GM21723 (cell line): ENCODE results near the gene ORAI2.
"Not testable (repeated sequence)": the region's sequence is repeated elsewhere in the genome, so short reads cannot be mapped to it uniquely, and the experiment has no call there.

Experiments used
- ATAC-seq: cut with Tn5 transposase; IDR thresholded peaks from one replicate; pipeline ENCODE4 v1.9.1; 2021; ENCODE audit warnings: mild to moderate bottlenecking, moderate library complexity; ENCODE audit not compliant: unreplicated experiment

The ORAI2 gene

DNA sequence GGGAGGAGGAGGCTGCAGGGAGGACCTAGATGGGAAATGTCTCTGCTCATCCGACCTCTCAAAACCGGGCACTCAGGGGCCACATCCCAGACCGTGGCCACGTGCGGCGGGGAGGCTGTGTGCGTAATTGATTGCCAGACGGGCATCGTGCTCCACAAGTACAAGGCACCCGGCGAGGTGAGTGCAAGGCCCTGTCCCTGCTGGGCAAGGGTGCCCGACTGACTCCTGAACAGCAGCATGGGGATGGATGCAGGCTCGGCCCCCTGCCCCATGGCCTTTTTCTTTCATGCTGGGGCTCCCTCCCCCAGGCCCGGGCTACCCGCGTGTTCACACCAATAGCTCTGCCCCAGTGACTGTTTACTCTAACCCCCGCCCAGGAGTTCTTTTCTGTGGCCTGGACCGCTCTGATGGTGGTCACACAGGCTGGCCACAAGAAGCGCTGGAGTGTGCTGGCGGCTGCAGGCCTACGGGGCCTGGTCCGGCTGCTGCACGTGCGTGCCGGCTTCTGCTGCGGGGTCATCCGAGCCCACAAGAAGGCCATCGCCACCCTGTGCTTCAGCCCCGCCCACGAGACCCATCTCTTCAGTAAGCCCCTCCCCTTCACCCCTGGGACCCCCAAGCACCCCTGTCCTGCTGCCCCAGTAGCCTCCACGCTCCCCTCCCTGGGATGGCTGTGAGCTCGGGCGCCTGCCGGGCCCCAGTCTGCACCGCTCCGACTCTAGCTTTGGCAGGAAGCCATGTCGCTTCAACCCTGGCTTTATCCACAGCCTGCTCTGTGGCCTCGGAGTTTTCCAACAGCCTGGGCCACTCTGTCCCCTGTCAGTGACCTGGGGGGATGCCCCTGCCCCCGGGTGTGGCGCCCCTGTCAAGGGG is 35.3 kb downstream of the ORAI2 start:
- no peak for ATAC-seq

DNA sequence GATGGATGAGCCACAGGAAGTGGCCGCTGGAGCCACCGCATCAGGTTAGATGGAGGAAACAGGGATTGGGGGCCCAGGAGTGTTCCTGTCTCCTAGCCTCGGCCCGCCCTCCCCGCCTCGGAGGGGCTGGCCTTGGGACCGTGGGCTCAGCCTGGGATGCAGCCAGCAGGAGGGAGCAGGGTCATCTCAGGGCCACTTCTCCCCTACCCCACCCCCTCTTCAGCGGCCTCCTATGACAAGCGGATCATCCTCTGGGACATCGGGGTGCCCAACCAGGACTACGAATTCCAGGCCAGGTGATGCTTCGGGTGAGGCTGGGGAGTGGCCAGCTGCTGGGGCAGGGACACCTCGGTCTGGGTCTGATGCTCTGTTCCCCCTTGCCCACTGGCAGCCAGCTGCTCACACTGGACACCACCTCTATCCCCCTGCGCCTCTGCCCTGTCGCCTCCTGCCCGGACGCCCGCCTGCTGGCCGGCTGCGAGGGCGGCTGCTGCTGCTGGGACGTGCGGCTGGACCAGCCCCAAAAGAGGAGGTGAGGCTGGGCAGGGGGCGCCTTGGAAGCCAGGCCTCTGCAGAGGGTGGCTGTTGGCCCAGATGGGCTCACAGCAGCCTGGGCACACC is 36.1 kb downstream of the ORAI2 start:
- no peak for ATAC-seq

DNA sequence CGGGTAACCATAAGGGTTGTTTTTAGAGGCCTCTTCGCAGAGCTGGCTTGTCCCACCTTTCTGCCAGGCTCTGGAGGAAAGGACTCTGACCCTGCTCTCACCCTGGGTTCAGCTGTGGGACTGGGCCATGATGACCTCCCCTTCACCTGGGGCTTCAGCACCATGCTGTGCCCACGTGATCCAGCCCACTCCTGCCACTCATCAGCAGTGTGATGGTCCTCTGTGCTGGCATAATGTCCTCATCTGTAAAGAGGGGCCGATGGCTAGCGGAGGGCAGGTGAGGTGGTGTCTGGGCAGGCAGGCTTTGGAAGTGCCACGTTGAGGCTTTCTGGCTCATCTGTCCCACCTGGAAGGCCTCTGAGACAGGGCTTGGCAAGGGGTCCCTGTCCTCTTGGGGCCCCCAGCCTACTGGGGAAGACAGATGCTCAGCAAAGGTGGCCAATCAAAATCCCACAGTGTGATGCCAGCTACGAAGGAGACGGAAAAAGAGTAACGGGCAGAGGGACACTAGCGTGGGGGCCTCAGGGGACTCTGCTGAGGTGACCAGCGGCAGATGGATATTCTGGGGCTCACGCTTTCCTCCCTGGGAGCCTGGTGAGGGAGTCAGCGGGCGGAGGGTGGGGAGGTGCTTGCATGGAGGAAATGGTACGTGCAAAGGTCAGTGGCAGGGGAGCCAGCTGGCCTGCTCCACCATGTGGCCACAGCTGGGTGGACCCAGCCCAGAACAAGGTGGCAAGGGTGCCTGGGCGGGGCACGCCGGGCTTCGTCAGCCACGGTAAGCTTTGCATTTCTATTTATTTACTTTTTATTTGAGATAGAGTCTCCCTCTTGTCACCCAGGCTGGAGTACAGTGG is 36.8 kb downstream of the ORAI2 start:
- ATAC-seq, result no peak

DNA sequence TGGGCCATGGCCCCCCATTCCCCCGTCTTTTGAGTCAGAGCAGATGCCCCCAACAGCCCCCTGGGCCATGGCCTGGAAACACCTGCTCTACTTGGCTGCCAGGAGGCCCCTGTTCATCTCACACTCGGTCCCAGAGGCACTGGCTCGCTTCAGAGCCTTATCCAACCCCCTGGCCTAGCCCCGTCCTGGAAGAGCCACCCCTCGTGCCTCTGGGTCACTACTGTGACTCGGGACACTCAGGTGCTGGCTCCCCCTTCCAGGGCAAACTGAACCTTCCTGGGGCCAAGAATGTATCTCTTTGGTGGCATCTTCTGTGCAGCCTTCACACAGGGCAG is 38.4 kb downstream of the ORAI2 start:
- no peak for ATAC-seq

DNA sequence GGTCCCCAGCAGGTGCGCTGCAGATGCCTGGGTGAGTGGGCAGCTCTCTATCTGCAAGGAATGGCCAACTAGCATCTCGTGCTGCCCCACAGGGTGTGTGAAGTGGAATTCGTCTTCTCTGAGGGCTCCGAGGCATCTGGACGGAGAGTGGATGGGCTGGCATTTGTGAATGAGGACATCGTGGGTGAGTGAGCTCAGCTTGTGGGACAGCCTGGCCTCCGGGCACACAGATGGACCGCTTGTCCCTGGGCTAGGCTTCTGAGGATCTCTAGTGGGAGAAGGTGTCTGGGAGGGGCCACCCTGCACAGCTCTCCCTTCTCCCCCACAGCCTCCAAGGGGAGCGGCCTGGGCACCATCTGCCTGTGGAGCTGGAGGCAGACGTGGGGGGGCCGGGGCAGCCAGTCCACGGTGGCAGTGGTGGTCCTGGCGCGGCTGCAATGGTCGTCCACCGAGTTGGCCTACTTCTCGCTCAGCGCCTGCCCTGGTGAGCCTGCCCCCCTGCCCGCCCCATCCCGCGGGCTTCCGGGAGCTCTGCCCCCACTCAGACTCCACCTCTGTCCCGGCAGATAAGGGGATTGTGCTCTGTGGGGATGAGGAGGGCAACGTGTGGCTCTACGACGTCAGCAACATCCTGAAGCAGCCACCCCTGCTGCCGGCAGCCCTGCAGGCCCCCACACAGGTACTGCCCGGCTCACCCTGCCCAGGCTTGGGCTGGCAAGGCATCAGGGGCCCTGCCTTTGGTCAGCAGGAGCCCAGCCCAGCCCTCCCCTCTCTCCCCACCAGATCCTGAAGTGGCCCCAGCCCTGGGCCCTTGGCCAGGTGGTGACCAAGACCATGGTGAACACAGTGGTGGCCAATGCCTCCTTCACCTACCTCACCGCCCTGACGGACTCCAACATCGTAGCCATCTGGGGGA is 39.0 kb downstream of the ORAI2 start:
- no peak for ATAC-seq

DNA sequence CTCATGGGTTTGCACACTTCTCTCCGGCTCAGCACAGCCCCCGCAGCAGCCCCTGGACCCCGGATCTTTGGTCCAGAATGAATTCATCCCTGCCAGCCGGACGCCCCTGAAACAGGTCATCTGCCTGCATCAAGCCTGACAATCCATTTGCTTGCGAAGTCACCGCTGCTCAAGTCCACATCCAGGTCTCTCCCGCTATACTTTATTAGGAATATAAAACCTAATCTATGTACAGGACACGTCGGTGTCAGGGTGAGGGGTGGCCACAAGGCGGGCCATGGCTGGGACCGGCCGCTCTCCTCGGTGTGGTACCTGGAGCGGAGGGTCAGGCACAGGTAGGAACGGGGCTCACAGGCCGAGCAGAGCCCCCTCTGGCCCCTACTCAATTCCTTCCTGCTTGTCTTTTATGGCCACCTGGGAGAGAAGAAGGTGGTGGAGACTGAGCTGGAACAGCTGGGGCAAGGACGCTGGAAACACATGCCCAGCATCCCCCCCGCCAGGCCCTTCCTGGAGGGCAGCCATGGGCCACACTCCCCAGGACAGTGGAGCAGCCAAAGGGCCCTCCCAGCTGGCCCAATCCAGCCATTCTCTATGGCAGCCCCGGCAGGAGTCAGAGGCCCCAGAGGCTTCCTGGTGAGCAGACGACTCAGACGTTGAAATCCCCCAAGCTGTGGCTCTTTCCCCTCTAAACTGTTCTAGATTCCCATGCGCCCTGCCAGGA is 40.1 kb downstream of the ORAI2 start:
- no peak for ATAC-seq

DNA sequence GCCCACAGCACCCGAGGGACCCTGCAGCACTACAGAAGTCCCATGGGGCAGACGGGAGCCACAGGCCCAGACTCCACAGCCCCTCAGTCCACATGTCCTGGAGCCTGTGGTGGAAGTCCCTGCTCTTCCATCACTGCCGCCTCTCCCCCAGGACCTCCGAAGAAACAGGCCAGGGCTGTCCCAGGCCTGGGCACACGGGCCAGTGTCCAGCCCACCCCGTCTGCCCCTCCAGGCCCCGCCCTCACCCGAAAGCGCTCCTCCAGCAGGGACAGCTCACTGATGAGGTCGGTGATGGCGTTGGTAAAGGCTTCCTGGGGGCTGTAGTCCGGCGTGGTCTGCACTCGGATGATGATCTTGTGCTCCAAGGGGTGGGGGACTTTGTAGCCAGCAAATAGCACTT is 40.7 kb downstream of the ORAI2 start:
- not testable (repeated sequence) for ATAC-seq

DNA sequence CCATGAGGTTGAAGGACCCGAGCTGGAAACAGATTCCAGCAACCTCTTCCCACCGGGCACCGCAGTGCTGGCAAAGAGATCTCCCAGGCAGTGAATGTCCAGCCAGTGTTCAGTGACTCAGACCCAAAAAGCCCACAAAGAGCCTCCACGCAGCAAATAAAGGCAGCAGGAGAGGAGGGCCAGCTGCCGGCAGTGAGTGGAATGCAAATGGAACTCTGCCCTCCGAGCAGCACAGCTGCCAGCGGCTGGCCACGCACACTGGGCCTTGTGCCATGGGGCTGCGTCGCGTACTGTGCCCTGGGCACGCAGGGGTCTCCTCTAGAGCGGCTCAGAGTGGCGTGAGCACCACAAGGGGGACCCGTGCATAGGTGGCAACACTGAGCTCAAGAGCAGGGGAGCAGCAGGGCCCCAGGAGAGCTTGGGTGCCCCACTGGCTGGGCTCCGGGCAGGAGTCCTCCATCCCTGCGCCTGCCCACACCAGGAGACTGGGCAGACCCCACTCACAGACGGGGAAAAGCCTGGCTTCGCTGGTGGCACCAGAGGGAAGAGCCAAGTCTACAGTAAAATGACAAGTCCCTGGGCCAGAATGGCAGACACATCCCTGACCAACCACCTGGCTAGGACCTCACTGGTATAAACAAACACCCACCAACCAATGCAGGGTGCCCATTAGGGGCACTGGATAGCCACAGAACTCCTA is 41.5 kb downstream of the ORAI2 start:
- ATAC-seq, result not testable (repeated sequence)

DNA sequence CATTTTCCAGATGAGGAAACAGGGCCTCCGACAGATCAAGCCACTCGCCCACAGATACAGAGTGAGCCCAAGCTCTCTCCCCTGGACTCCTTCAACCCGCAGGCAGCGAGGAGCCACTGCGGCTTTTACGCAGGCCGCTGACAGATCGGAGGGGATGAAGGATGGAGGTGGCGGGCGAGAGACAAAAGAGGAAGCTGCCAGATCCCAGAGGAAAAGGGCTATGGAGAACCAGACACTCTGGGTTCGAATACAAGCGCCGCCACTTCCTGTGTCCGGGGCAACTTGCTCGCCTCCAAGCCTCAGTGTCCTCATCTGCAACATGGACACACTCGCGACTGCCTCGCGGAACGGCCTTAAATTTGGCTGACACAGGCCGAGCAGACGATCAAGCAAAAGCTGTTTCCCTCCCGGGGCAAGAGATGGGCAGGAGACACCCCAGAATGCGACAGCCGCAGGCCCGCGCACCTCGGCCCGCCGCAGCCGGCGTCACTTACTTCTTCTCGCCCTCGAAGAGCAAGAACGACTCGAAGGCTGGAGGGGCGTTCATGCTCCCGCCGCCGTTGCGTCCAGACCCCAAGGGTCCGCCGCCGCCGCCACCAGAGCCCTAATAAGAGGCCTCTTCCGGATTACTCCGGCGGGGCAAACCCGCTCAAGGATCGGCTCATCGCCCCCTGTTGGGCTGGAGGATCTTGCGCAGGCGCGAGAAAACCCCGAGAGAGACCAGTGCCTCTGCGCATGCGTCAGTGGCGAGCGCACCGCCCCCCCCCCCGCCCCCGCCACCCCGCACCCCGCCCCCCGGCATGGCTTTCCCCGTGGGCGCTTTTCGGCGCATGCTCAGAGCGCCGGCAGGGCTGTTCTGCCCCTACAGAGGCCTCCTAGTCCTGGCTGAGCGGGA is 45.2 kb downstream of the ORAI2 start, which contains the start of gene POLR2J:
Gene POLR2J (minus strand): TSS at position 609 of the 895 bp plus-strand sequence. CDS start 62 bp downstream, at position 547.
- peak; percentile 86 for ATAC-seq

DNA sequence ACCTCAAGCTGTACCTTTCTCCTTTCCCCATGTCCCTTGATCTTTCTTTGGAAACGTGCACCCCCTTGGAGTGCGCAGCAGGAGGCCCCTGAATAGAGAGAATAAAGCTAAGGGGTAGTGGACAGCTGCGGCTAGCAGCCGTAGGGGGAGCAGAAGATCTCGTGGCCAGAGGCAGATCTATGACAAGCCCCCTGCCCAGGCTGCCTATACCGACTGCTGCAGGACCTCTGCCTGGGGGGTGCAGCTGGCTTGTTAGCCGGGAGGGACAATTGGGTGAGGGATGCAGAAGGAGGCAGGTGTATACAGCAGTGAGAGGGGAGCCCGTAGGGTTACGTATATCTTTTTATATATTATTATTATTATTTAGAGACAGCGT is 45.8 kb downstream of the ORAI2 start:
- peak; percentile 34 for ATAC-seq

DNA sequence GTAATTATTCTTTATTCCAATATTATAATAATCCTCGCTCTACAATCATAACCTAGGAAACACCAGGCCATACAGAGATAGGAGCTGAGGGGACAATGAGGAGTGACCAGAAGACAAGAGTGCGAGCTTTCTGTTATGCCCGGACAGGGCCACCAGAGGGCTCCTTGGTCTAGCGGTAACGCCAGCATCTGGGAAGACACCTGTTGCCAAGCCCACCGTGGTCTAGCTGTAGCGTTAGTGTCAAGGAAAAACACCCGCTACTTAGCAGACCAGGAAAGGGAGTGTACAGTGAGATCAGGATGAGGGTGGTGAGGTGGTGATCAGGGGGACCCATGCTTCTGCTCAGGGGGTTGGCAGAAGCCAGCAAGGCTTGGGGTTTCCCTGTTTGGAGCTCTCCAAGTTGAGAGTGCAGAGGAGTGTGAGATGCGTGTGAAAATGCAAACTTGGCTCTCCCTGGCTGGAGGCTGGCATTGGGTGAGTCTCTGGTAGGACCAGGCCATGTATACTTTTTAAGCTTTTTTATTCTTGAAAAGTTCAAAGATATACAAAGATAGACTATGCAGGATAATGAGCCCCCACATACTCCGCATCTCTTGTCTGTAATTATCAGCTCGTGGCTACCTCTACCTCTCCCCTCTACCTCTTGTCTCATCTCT is 46.7 kb downstream of the ORAI2 start:
- ATAC-seq, result not testable (repeated sequence)

DNA sequence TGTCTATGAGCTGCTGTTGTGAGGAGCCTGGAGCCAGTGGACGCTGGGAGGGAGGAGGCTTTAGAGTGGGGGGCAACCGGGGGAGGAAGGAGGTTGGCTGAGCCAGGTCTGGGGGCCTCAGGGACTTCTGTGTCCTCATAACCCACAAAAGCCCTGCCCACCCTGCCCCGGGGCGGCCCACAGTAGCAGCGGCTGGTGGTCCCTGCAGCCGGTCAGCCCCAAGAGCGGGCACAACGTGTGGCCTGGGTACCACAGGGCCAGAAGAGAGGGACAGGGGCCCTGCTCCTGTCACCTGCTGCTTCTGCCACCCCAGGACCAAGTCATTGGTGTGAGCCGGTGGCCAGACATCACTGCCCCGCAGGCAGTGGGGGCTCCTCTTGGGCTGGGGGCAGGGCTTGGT is 48.6 kb downstream of the ORAI2 start:
- ATAC-seq, result not testable (repeated sequence)

DNA sequence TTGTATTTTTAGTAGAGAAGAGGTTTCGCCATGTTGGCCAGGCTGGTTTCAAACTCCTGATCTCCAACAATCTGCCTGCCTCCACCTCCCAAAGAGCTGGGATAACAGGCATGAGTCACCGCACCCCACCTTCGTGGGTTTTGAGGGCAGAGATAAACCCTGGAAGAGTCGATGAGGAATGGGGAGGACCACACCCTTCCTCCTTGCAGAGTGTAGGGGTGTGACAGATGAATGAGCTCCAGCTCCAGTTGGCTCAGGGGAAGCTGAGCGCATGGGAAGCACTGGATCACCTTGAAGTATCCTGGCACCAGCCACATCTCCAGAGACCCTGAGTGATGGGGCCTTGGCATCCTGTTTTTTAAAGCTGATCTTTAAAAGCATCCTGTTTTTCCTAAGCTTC is 50.9 kb downstream of the ORAI2 start:
- ATAC-seq, result not testable (repeated sequence)

DNA sequence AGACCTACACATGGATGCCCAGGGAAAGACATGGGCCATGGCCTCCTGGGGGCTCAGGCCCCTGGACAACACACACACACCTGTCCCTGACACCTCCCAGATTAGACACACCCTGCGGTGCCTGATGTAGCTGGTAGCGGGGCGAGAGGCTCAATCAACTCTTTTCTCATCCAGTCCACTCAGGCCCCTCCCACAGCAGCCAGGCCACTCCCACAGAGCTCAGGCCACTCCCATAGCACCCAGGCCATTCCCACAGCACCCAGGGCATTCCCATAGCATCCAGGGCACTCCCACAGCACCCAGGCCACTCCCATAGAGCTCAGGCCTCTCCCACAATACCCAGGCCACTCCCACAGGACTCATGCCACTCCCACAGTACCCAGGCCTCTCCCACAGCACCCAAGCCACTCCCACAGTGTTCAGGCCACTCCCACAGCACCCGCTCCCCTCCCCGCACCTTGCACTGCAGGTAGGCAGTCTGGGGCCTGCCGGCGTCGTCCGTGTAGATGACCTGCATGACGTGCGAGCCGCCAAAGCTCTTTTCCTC is 57.2 kb downstream of the ORAI2 start:
- peak; percentile 40 for ATAC-seq

DNA sequence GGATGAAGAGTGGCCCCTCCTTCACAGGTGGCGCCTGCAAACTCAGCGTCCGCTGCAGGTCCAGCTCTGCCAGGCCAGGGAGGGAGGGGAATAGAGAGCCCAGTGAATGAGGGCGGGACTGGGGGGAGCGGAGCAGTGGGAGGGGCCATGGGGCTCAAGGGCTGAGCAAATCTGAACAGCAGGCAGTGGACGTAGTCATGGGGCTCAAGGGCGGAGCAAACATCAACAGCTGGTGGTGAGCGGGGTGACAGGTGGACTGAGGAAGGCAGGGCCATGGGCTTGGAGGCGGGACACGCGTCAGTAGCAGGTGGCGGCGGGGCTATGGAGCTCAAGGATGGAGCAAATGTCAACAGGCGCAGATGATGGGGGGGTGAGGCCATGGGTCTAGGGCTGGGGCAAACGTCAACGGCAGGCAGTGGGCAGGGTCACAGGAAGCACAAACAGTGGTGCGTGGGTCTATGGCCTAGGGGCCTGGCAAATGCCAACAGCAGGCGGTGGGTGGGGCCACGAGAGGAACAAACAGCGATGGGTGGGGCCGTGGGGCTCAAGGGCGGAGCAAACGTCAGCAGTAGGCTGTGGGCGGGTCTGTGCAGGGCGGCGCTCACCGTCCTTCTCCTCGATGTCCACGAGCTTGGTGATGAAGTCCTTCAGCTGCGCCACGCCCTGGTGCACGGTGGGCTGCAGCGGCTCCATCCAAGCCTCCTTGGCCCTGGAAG is 60.0 kb downstream of the ORAI2 start:
- peak; percentile 31 for ATAC-seq

DNA sequence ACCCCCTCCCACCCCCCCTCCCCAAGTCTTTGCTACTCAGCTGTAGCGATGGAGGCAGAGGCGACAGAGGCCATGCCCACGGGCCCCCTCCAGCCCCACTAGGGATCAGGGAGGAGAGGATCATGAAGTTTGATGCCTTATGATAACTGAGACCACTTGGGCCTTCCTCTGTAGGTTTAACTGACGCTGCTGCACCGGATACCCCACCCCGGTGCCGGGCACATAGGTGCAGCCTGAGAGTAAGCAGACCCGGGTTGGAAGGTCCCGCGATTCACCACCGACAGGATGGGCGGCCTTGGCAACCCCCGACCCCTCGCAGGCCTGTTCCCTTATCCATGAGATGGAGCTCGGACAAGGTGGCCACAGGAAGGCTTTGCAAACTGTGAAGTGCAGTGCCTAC is 60.7 kb downstream of the ORAI2 start:
- peak; percentile 12 for ATAC-seq
